Stimulated activated CD8-positive, alpha-beta memory T cell treated with anti-CD3 and anti-CD28 coated beads, Interleukin-15, amount 100 ng/mL, for 48 hours (primary cell): ENCODE results near the gene CPXM2.

Experiments
- DNase-seq, 2 donors: peaks; one replicate each; pipeline ENCODE4 v3.0.0-alpha.2; 2020; ENCODE audit warnings: low read depth in 2 of 2

CPXM2 gene

GRCh38 chr10:123848564-123849457, 42.8 kb downstream of the CPXM2 start:
- DNase-seq: no peak

DNA sequence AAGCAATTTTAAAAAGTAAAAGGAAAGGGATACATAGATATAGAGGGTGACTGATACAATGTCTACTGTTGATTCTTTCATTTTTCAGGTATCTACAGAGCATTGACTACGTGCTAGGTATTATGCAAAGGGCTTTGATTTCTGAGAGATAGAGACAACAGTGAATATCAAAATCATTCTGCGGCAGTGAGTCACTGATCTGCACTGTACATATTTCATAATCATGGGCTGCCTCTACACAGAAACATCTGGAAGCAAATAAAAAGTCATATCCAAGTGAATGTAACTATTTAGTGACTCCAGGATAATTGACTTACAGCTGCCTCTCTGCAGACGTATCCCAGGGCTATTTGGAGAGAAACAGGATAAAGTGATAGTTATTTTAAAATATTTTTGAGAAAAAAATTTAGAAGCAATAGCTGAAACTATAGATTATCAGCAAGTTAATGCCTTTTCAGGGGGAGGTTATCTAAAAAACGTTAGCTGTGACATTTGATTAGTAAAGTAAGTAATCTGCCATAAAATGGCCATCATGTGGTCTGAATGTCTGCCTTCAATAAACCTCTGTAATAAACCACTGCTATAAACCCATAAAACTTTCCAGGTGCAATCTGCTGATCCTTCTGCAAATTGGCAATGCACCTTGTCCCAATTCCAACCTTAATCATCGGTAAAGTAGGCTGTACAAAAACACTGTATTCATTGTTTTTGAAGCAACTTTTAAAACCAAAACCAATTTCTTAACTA, 43.7 kb downstream of the CPXM2 start:
- no peak for DNase-seq

GRCh38 chr10:123843835-123844234, 47.8 kb downstream of the CPXM2 start:
- DNase-seq: no peak

DNA sequence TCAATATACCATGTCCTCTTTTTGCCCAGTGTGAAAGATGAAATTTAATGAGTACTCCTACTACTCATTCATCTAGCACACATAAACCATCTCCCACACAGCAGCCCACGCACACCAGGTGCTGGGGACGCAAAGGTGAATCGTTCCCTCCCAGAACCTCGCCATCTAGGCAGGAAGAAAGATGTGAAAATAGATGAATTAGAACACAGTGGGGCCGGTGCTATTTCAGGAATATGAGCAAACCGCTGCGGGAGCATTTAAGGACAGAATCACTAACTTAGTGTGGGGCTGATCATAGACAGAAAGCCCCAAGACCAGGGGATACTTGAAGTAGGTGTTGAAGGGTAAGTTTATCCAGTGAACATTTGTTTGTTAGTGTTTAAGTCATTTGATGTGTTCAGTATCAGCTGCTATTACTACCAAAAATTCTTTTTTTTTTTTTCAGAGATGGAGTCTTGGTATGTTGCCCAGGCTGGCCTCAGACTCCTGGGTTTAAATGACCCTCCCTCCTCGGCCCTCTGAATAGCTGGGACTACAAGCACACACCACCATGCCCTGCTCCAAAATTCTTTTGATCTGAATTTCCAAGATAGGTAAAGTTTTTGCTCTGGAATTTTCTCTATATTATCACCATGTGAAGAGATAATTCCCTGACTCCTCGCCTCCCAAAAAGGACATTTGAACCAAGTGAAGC, 48.8 kb downstream of the CPXM2 start:
- no peak for DNase-seq

DNA sequence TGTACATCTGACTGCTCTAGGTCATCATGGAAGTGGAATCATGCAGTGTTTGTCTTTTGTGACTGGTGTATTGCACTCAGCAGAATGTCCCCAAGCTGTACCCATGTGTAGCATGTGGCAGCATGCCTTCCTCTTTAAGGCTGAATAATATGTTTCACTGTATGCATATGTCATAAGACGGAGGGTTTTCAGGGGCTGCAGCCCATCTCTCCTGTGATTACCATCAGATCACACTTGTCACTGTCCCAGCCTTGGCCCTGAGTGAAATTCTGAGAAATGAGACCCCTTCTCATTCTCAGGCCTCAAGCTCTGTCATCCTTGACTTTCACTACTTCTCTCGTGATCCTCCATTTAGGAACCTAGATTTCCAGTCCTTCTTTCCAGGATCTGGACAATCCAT, 50.0 kb downstream of the CPXM2 start:
- DNase-seq: no peak

DNA sequence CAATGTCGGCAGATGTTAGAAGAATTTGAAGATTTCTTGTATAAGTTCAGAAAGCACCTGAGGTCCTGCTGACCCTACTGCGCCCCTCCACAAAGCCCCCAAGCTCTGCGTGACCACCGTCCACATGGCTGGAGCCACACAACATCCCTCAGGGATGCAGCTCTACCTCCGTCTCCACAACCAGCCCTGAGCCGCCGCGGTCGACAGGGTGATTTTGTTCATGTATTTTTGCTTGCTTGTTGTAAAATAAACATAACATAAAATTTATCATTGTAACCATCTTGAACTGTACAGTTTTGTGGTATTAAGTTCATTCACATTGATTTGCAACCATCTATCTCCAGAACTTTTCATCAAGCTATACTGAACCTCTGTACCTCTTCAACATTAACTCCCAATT, 50.5 kb downstream of the CPXM2 start:
- no peak for DNase-seq

DNA sequence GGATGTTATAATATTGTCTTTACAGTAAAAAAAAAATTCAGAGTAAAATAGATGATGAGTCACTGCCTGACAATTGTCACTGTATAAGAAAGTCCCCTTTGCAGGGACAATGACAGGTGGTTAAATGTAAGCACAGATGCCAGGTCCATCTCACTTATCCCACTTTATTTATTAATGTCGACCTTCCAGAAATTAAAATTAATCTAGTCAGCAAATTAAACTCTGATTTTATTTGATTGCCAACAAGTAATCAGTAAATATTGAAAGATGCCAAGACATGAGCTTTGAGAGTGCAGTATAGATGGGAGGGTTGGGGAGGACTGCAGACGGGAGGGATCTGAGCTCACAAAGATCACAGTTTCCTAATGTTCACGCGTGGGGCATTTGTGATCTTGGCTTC, 50.9 kb downstream of the CPXM2 start:
- no peak for DNase-seq

DNA sequence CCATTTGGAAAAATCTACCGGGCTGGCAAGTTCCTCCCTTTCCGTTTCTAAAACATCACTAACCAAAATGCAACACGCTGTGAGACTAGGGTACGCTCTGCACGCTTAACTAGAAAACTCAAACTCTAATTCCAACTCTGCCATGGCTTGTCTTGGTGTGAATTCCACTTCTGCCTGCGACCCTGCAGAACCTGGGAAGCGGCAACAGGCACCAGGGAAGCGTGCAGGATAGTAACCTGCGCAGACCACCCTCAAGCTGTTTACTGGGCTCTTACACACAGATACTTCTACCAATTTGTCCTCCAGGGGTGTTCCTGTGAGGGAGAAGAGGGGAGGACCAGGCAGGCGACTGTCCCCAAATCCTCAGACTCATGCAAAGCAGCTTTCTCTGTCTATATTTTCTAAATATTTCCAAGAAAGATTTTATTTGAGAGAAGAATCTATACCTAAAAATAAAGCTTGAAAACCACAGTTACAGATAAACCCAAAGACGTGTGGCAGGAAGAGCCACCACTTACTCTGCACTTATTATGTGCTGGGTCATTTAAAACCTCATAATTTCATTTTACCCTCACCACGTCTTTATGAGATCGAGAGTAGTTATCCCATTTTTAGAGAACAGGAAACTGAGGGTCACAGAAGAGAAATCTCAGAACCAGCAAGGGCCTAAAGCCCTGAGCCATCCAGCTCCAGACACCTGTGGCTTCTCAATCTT, 52.9 kb downstream of the CPXM2 start:
- DNase-seq: no peak

DNA sequence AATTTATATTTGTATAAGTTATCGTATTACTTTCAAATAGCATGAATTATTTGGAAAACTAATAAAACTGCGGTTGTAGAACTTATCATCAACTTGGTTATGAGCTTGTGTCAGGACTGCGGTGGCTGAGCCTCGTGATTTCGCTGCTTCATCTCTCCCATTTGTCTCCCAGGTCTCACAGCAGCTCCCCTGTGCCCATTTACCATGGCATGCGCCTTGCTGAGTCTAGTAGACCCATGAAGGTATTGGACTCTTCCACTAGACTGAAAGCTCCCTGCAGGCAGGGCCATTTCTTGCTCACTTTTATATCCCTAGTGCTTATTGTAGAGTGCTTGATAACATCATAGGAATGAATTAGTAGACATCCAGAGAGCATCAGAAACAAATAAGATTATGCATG, 53.9 kb downstream of the CPXM2 start:
- DNase-seq: no peak

GRCh38 chr10:123836418-123837145, 55.0 kb downstream of the CPXM2 start:
- DNase-seq: no peak

DNA sequence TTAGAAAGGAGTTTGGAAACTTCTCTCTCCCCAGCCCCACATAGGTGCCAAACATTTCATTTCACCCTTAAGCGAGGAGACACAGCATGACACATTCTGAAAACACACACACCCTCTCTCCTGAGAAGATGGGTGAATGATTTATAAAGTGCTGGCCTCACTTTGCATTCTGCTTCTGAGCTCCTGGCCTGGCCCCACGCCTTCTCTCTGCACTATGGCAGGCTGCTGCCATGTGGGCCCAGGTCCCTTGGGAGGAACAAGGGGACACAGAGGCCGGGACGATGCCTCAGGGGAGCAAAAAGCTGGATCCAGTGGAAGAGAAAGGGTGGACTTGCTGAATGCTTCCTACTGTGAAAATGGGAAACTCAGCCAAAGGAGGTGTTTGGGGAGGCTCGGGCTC, 56.0 kb downstream of the CPXM2 start:
- DNase-seq: no peak

DNA sequence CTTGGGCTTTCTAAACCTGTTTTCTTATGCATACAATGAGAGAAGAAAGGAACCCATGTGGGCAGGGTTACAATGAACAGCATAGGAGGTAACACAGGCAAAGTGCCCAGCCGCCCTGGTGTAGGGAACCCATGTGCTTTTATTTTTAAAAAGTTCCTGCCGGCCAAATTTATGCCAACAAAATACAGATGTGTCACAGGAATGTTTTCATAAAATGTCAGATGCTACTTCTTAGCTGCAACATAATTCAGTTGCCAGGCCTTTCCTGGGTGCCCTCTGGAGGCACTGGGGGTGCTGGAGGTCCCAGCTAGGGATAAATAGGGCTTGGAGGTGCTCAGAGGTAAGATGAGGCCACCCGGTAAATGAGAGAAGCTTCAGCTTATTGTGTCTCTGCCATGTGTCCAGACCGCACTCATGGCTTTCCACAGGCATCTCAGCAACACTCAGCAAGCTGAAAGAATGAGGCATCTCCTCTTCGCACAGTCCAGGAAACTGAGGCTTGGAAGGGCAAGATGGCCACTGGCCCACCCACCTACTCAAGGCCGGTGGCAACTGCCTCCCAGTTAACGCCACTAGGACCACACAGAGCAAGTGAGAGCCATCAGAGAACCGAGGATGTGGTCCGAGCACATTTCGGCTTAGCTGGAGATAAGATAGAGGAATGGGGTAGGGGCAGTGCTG, 58.3 kb downstream of the CPXM2 start:
- DNase-seq: no peak

DNA sequence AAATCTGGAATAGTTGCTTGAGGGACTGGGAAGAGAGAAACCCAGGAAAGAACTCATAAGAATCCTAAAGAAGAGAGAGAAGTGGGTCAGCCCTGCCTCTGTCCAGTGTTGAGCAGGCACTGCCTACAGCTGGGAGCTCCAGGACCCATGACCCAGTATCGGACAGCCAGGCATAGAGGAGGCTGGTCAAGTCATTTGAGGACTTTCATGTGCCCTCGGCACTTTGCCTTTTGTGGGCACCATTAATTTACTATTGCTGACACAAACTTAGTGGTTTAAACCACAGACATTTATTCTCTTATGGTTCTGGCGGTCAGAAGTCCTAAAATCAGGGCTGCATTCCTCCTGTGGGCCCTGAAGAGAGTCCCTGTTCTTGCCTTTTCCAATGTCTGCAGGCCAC, 60.3 kb downstream of the CPXM2 start:
- DNase-seq: no peak

GRCh38 chr10:123821136-123821535, 70.5 kb downstream of the CPXM2 start:
- no peak for DNase-seq

DNA sequence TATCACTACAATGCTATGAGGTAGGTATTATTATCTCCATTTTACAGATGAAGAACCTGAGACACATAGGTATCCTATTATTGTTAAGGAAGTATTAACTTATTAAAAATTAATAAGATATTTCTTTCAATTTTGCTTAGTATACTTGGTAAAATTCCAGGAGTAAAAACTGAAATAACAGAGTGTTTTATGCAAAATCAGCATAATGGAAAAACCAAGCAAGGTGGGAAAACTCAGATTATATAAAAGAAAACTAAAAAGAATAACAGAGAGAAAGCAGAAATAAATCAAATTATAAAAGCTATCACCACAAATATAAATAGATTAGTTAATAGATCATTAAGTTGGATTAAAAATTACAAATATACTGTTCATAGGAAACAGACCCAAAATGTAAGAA, 82.0 kb downstream of the CPXM2 start:
- no peak for DNase-seq

GRCh38 chr10:123808906-123809305, 82.7 kb downstream of the CPXM2 start:
- no peak for DNase-seq

DNA sequence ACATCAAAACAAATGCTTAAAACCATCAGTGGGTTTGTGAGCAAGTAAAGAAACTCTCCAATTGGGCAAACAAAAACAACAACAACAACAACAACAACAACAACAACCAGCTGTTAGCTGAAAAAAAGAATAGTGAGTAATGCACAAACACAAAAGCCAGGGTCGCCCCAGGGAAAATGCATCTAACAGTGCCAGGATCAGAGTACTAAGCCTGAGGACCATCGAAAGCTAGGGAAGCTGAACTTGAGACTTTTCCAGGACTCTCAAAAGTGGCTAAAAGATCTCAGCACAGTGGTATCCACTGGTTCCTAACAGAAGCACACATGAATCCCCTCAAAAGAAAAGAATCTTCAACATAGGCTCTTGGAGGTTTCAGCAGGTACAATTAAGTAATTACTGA, 83.3 kb downstream of the CPXM2 start:
- no peak for DNase-seq

DNA sequence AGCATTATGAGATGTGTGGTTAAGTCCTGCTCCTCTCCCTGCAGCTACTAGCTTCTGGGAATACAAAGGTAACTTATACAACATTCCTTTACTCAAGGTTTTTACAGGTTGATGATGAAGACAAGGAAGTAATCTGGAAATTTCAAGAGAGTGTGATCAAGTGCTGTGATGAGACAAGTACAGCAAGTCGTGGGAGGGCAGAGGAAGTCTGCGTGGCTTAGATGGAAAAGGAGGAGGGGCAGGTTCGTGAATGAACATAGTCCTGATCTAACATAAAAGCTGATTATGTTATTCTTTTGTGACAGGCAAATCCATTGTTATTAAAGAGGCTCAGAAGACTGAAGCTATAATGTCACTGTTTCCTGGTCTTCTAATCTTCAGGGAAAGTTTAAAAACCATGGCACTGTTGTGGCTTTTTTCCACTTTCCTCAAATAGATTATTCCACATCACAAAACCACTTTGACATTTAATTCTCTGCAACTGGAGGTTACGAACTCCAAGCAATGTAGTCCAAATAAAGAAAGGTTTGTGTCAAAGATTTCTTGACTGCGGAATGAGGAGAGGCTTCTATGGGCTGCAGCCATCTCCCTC, 84.1 kb downstream of the CPXM2 start:
- DNase-seq: no peak

DNA sequence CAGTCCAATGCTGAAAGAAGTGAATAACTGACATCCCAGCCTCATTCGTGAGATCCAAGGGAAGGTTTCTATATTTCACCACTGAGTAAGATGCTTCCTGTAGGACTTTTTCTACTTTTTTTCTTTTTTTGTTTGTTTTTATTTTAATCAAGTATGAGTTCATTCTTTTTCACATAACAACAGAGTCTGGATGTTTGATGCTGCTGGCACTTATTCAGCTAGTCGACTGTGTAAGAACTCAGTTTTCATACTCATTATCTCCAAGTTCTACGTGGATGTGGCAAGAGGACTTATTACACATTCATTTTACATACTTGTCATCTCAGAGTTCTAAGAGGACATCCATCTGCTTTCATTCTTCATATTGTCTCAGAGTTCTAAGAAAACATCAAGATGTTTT, 86.9 kb downstream of the CPXM2 start:
- no peak for DNase-seq

DNA sequence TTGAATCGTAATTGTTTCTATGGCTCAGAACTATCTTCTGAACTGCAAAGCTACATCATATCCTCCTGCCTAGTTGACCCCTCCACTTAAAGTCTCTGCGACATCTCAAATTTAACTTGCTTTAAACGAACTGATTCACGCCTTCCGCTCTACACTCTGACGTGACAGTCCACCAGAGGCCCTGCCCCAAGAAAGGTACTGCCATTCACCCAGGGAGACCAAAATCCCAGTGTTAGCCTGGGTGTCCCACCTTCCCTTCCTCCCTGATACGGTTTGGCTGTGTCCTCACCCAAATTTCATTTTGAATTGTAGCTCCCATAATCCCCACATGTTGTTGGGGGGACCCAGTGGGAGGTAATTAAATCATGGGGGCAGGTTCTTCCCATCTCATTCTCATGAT, 90.8 kb downstream of the CPXM2 start:
- no peak for DNase-seq
